Measurements from ENCODE around the gene SKIDA1. TPM values are rescaled to one million over a fixed set of nuclear protein-coding genes. Genes with fewer than 3 reads are reported as not detected.

The SKIDA1 gene
- total RNA-seq, 1 donor from 2014 or later, result 127 TPM

DNA sequence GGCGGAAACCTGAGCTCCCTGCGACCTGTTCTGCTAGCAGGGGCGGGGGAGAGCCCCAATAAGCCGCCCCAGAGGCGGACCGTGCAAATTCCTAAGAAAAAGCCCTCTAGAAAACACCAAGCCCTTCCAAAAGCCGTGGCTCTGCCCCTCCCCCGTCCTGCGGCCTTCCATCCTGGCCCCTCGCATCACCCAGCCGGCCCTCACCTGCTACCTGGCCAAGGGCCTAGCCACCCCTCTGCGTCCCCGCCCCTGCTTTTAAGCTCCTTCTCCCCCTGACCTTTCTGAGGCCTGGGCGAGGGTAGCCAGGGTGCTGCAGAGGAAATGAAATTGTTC is 24.9 kb downstream of the SKIDA1 start:
- H3K9me3 ChIP-seq (ENCODE audit: low read depth), result no peaks in the 10 kb centered on the region
- H3K79me2 ChIP-seq (ENCODE audit: low read depth), result peaks cover 100% of the 10 kb centered on the region
- H3K9me3 Mint-ChIP-seq, result no peaks in the 10 kb centered on the region
- peaks cover 42% of the 10 kb centered on the region for H4K20me1 ChIP-seq (ENCODE audit: low read depth)
- TF ChIP-seq EZH2phosphoT487 (IDR thresholded peaks at IDR 0.05) (no peak), EZH2 (IDR thresholded peaks at IDR 0.05) (no peak), CTCF (IDR thresholded peaks at IDR 0.05) (no peak)
- peaks cover 9% of the 10 kb centered on the region for H3K27me3 ChIP-seq
- H3K36me3 Mint-ChIP-seq, result no peaks in the 10 kb centered on the region
- peak overlapping the region; percentile 89 for H3K4me2 ChIP-seq
- H3K36me3 ChIP-seq, result no peaks in the 10 kb centered on the region
- H3F3A ChIP-seq (ENCODE audit: low read depth), result peaks cover 74% of the 10 kb centered on the region
- DNase-seq (ENCODE audit: low spot score), result peak; percentile 91
- peaks cover 69% of the 10 kb centered on the region for H3K4me1 ChIP-seq
- peak overlapping the region; percentile 67 for H3K4me3 ChIP-seq
- no peak overlapping the region for H2AFZ ChIP-seq (replicated peaks)
- H3K4me3 Mint-ChIP-seq, result peak overlapping the region; percentile 93
- H3K27ac ChIP-seq, result peak overlapping the region; percentile 94
- H3K27me3 Mint-ChIP-seq (ENCODE audit: insufficient read depth, low read depth), result peaks cover 3% of the 10 kb centered on the region
- H3K27ac Mint-ChIP-seq, result peak overlapping the region; percentile 91
- H3K9ac ChIP-seq, result peak overlapping the region; percentile 31
- peaks cover 72% of the 10 kb centered on the region for H3K4me1 Mint-ChIP-seq

- Histone ChIP-seq H3K4me3 (peak overlapping the region; percentile 67), H3K27me3 (peaks cover 9% of the 10 kb centered on the region), H3K79me2 (ENCODE audit: low read depth) (peaks cover 100% of the 10 kb centered on the region), H3K9ac (peak overlapping the region; percentile 31), H3F3A (ENCODE audit: low read depth) (peaks cover 76% of the 10 kb centered on the region), H2AFZ (replicated peaks) (no peak overlapping the region), H3K4me2 (peak overlapping the region; percentile 89), H3K27ac (peak overlapping the region; percentile 94), H4K20me1 (ENCODE audit: low read depth) (peaks cover 36% of the 10 kb centered on the region), H3K9me3 (ENCODE audit: low read depth) (no peaks in the 10 kb centered on the region), H3K4me1 (peaks cover 63% of the 10 kb centered on the region), H3K36me3 (no peaks in the 10 kb centered on the region)
- H3K9me3 Mint-ChIP-seq, result no peaks in the 10 kb centered on the region
- H3K4me3 Mint-ChIP-seq, result peak overlapping the region; percentile 93
- H3K27me3 Mint-ChIP-seq (ENCODE audit: insufficient read depth, low read depth), result peaks cover 4% of the 10 kb centered on the region
- DNase-seq (ENCODE audit: low spot score), result peak; percentile 53
- peaks cover 66% of the 10 kb centered on the region for H3K4me1 Mint-ChIP-seq
- TF ChIP-seq CTCF (IDR thresholded peaks at IDR 0.05), result no peak
- TF ChIP-seq EZH2 (IDR thresholded peaks at IDR 0.05), result no peak
- TF ChIP-seq EZH2phosphoT487 (IDR thresholded peaks at IDR 0.05), result no peak
- H3K36me3 Mint-ChIP-seq, result no peaks in the 10 kb centered on the region
- H3K27ac Mint-ChIP-seq, result peak overlapping the region; percentile 98
Observed at GRCh38 chr10:21499701-21500577, 25.5 kb downstream of the SKIDA1 start.

GRCh38 chr10:21498986-21499385 is 26.5 kb downstream of the SKIDA1 start:
- Histone ChIP-seq H3K79me2 (ENCODE audit: low read depth) (peaks cover 100% of the 10 kb centered on the region), H3K9ac (no peak overlapping the region), H4K20me1 (ENCODE audit: low read depth) (peaks cover 33% of the 10 kb centered on the region), H3K9me3 (ENCODE audit: low read depth) (no peaks in the 10 kb centered on the region), H3F3A (ENCODE audit: low read depth) (peaks cover 82% of the 10 kb centered on the region), H3K4me2 (peak overlapping the region; percentile 89), H3K27me3 (peaks cover 9% of the 10 kb centered on the region), H3K36me3 (no peaks in the 10 kb centered on the region), H3K4me3 (peak overlapping the region; percentile 67), H3K4me1 (peaks cover 60% of the 10 kb centered on the region), H2AFZ (replicated peaks) (no peak overlapping the region), H3K27ac (no peak overlapping the region)
- TF ChIP-seq EZH2phosphoT487 (IDR thresholded peaks at IDR 0.05), result no peak
- TF ChIP-seq CTCF (IDR thresholded peaks at IDR 0.05), result no peak
- no peak for TF ChIP-seq EZH2 (IDR thresholded peaks at IDR 0.05)
- H3K4me3 Mint-ChIP-seq, result peak overlapping the region; percentile 93
- H3K27ac Mint-ChIP-seq, result peak overlapping the region; percentile 98
- no peaks in the 10 kb centered on the region for H3K36me3 Mint-ChIP-seq
- peak; percentile 59 for DNase-seq (ENCODE audit: low spot score)
- H3K4me1 Mint-ChIP-seq, result peaks cover 61% of the 10 kb centered on the region
- no peaks in the 10 kb centered on the region for H3K9me3 Mint-ChIP-seq
- H3K27me3 Mint-ChIP-seq (ENCODE audit: insufficient read depth, low read depth), result peaks cover 4% of the 10 kb centered on the region

All from neural progenitor cell (in vitro differentiated cells).